Left lung (tissue), 10 donors: Measurements from ENCODE around the gene TLR8. TPM values are rescaled to one million over a fixed set of nuclear protein-coding genes. Genes with fewer than 3 reads are reported as not detected.

Experiments
- ATAC-seq: fragments of 200-7000 bp; cut with Tn5 transposase; one replicate; pipeline ENCODE4 v1.9.1; 2020; ENCODE audit warnings: moderate library complexity
- DNase-seq, 4 donors: peaks; one replicate each; pipeline ENCODE4 v3.0.0-alpha.2; 2013 to 2020
- H3K27ac ChIP-seq, 2 donors: fragments of 200-600 bp; sonication (generic) in 1 of 2; one replicate each; pipeline versions ENCODE4 v1.5.0 to v1.8.0; 2020 to 2021
- H3K27me3 ChIP-seq, 2 donors: fragments of 200-600 bp; sonication (generic) in 1 of 2; one replicate each; pipeline versions ENCODE4 v1.5.0 to v1.8.0; 2020 to 2021
- H3K36me3 ChIP-seq, 2 donors: fragments of 200-600 bp; sonication (generic) in 1 of 2; one replicate each; pipeline versions ENCODE4 v1.5.0 to v1.8.0; 2020 to 2021
- H3K4me1 ChIP-seq, 2 donors: fragments of 200-600 bp; one replicate each; pipeline ENCODE4 v1.8.0; 2021
- H3K4me3 ChIP-seq, 2 donors: fragments of 200-600 bp; sonication (generic) in 1 of 2; one replicate each; pipeline versions ENCODE4 v1.5.0 to v1.8.0; 2020 to 2021; ENCODE audit warnings: mild to moderate bottlenecking in 1 of 2
- H3K9me3 ChIP-seq, 2 donors: fragments of 200-600 bp; sonication (generic) in 1 of 2; one replicate each; pipeline versions ENCODE4 v1.5.0 to v1.8.0; 2020 to 2021
- CTCF ChIP-seq, 2 donors: fragments of 200-600 bp; sonication (generic) in 1 of 2; IDR thresholded peaks; one replicate each; pipeline versions ENCODE4 v1.5.0 to v1.8.0; 2021; ENCODE audit warnings: antibody characterized with exemption in 2 of 2
- intact Hi-C, 2 donors: fragments of 100-400 bp; cut with DNase I; formaldehyde crosslinking; loops; one replicate each; pipeline versions ENCODE4 v1.11.2 to v1.14.2; 2022
- polyA plus RNA-seq, 6 donors: library from polyadenylated mRNA; unstranded; fragments of 120-200 nt; gene quantifications; one replicate each; pipeline ENCODE4 v1.2.1, GENCODE V29; 2013; ENCODE audit not compliant: insufficient read length in 6 of 6
- total RNA-seq, 2 donors: library from RNA; stranded (reverse); fragmentation: NEBNext Ultra II Directional; extraction: Animal tissue kit (Norgen Biotek cat#: 25700); gene quantifications; one replicate each; pipeline ENCODE4 v1.2.1, GENCODE V29; 2021
- donor health status: DM: no; HTN: yes; CAD: no.
- donor health status: DM: no; HTN: no; CAD: no.

Gene TLR8
- total and polyA plus RNA-seq, 8 donors: 0.31 to 24.6 (median 0.53) TPM

- no peak for TF ChIP-seq CTCF (IDR thresholded peaks at IDR 0.05)
- DNase-seq (peak; percentile 45 to 87 (median 82)), ATAC-seq (peak; percentile 74)
- no peaks in the 10 kb centered on the region for H3K36me3 ChIP-seq
- H3K9me3 ChIP-seq: no peaks in the 10 kb centered on the region
- H3K4me1 ChIP-seq: peaks cover 6 to 42% of the 10 kb centered on the region in 2 donors
- H3K4me3 ChIP-seq: peak overlapping the region in 1 of 2 donors; percentile 18
- H3K27ac ChIP-seq: peak overlapping the region; percentile 77
- no peaks in the 10 kb centered on the region for H3K27me3 ChIP-seq
- intact Hi-C loops: loop anchor here in 1 of 2 donors (5.0 kb wide), 1 partner anchor 537 kb away; no protein-coding TSS in a partner anchor
These were observed 43.7 kb downstream of the TLR8 start for GRCh38 chrX:12949927-12950656.

GRCh38 chrX:12950851-12951594, 44.6 kb downstream of the TLR8 start:
- Histone ChIP-seq H3K27me3 (no peaks in the 10 kb centered on the region), H3K27ac (peak overlapping the region; percentile 77), H3K9me3 (no peaks in the 10 kb centered on the region), H3K4me1 (peaks cover 9 to 51% of the 10 kb centered on the region in 2 donors), H3K36me3 (no peaks in the 10 kb centered on the region), H3K4me3 (peak overlapping the region in 1 of 2 donors; percentile 18)
- DNase-seq (no peak), ATAC-seq (peak; percentile 61)
- peak; percentile 23 to 47 for TF ChIP-seq CTCF (IDR thresholded peaks at IDR 0.05)
- intact Hi-C loops: no loop called here

GRCh38 chrX:12951595-12951975, 45.2 kb downstream of the TLR8 start:
- Histone ChIP-seq H3K27me3 (no peaks in the 10 kb centered on the region), H3K9me3 (no peaks in the 10 kb centered on the region), H3K4me3 (no peak overlapping the region), H3K27ac (peak overlapping the region; percentile 77), H3K4me1 (peaks cover 15 to 54% of the 10 kb centered on the region in 2 donors), H3K36me3 (no peaks in the 10 kb centered on the region)
- no peak for ATAC-seq
- TF ChIP-seq CTCF (IDR thresholded peaks at IDR 0.05): no peak
- intact Hi-C loops: no loop called here
- no peak for DNase-seq

GRCh38 chrX:12953420-12953819, 47.0 kb downstream of the TLR8 start:
- Histone ChIP-seq H3K4me3 (no peak overlapping the region), H3K27ac (no peak overlapping the region), H3K9me3 (no peaks in the 10 kb centered on the region), H3K4me1 (peaks cover 10 to 49% of the 10 kb centered on the region in 2 donors), H3K27me3 (no peaks in the 10 kb centered on the region), H3K36me3 (no peaks in the 10 kb centered on the region)
- intact Hi-C loops: no loop called here
- no peak for TF ChIP-seq CTCF (IDR thresholded peaks at IDR 0.05)
- no peak for DNase-seq
- ATAC-seq: no peak

GRCh38 chrX:12954376-12954775, 48.0 kb downstream of the TLR8 start:
- DNase-seq: no peak
- Histone ChIP-seq H3K9me3 (no peaks in the 10 kb centered on the region), H3K36me3 (no peaks in the 10 kb centered on the region), H3K4me1 (peaks cover 10 to 41% of the 10 kb centered on the region in 2 donors), H3K27me3 (no peaks in the 10 kb centered on the region), H3K4me3 (no peak overlapping the region), H3K27ac (peak overlapping the region in 1 of 2 donors; percentile 94)
- ATAC-seq: no peak
- intact Hi-C loops: no loop called here
- no peak for TF ChIP-seq CTCF (IDR thresholded peaks at IDR 0.05)
